Measurements from ENCODE around the gene KLHDC8A. TPM values are rescaled to one million over a fixed set of nuclear protein-coding genes. Genes with fewer than 3 reads are reported as not detected.
A peak's percentile ranks its signal among the peaks of the same experiment; 100 is the strongest.

The KLHDC8A gene
- total and polyA plus RNA-seq, 2 of the 4 experiments (the other 2 are of a cell fraction), result not detected

GRCh38 chr1:205287076-205287475 lies 69.6 kb downstream of the KLHDC8A start (continued):
- TF ChIP-seq ELK1 (IDR thresholded peaks at IDR 0.05; ENCODE audit: borderline replicate concordance, low read depth, low read length) (no peak), FOS (IDR thresholded peaks at IDR 0.05; ENCODE audit: low read depth, low read length) (no peak), CEBPB (IDR thresholded peaks at IDR 0.05; ENCODE audit: low read depth, low read length) (no peak), NFE2L2 (IDR thresholded peaks at IDR 0.05; ENCODE audit: low read depth, low read length) (no peak)

GRCh38 chr1:205286335-205286950 lies 70.3 kb downstream of the KLHDC8A start:
- peak overlapping the region; percentile 67 for H4K91ac ChIP-seq (ENCODE audit: insufficient read depth, low read depth, low read length)
- peak overlapping the region; percentile 26 for H3K18ac ChIP-seq (ENCODE audit: low read depth, low read length)
- no TSS peak for BruUV-seq (replicated peaks)
- H2BK5ac ChIP-seq (ENCODE audit: low read depth, low read length, poor library complexity, severe bottlenecking), result peak overlapping the region; percentile 93
- in situ Hi-C loops (cut with MboI; ENCODE audit: low sequenced_read_pairs), result no loop called here
- H2AFZ ChIP-seq (replicated peaks; ENCODE audit: low read length, poor library complexity), result peak overlapping the region; percentile 82
- H4K20me1 ChIP-seq (ENCODE audit: insufficient read depth, low read length), result no peaks in the 10 kb centered on the region
- intact Hi-C loops (cut with micrococcal nuclease), result no loop called here
- no peak overlapping the region for H3K9ac ChIP-seq (ENCODE audit: low read depth, low read length)
- H4K5ac ChIP-seq (ENCODE audit: low read depth, low read length), result peak overlapping the region; percentile 95
- H2BK15ac ChIP-seq (ENCODE audit: low read depth, low read length), result peak overlapping the region; percentile 69
- peak overlapping the region; percentile 28 to 86 for H4K8ac ChIP-seq (ENCODE audit: low read depth in 2 of 2, low read length in 2 of 2)
- 100% methylated on average over 3 of the region's 9 CpGs; no CpG with 5 or more reads in 1 of the 2 experiments for WGBS, 2 experiments (ENCODE audit: extremely low coverage in 2 of 2, insufficient read length in 1 of 2)
- DNase-seq, result peak; percentile 36
- H3K56ac ChIP-seq (ENCODE audit: extremely low read depth, insufficient read depth, low read length), result peak overlapping the region; percentile 42; the same call in 1 of the 2 replicates
- no peak overlapping the region for H3K4me2 ChIP-seq (ENCODE audit: low read depth, low read length)
- POLR2A ChIA-PET (ENCODE audit: unreplicated experiment), result interaction anchor here (0.6 kb wide), 2 partner anchors 11 to 15 kb away, joined by 3 read pairs; no protein-coding TSS in a partner anchor
- H2AK5ac ChIP-seq (ENCODE audit: low read depth, low read length), result peak overlapping the region; percentile 97
- H3K79me1 ChIP-seq (ENCODE audit: low read depth in 1 of 2, low read length in 2 of 2), result peaks cover 0 to 35% of the 10 kb centered on the region in 2 experiments; a peak in 3 of 4 replicates
- H3K9me3 ChIP-seq (ENCODE audit: control insufficient read depth, insufficient read depth, low read length), result no peaks in the 10 kb centered on the region
- peak overlapping the region; percentile 91 for H3K14ac ChIP-seq (replicated peaks; ENCODE audit: low read depth, low read length)
- H3K4ac ChIP-seq (ENCODE audit: low read depth, low read length), result peak overlapping the region; percentile 92
- peak overlapping the region; percentile 92 for H2BK20ac ChIP-seq (ENCODE audit: low read depth, low read length)
- H3K9me1 ChIP-seq (ENCODE audit: insufficient read depth, low read length), result peaks cover 42% of the 10 kb centered on the region
- CTCF ChIA-PET, result interaction anchor here (0.6 to 1.7 kb wide), 2 partner anchors 13 to 54 kb away, joined by 3 to 4 read pairs; no protein-coding TSS in a partner anchor
- H3K36me3 ChIP-seq (ENCODE audit: control insufficient read depth, insufficient read depth, low read length), result no peaks in the 10 kb centered on the region
- no peak overlapping the region for H3K4me3 ChIP-seq (ENCODE audit: insufficient read depth, low read depth, low read length)
- H2AK9ac ChIP-seq (replicated peaks; ENCODE audit: low read depth, low read length, poor library complexity), result peak overlapping the region; percentile 80
- H3K27ac ChIP-seq (ENCODE audit: insufficient read depth, low read length), result peak overlapping the region; percentile 34
- H3K23ac ChIP-seq (ENCODE audit: low read depth, low read length), result peak overlapping the region; percentile 93; the same call in 1 of the 2 replicates
- peak overlapping the region; percentile 94 for H2BK120ac ChIP-seq (ENCODE audit: low read depth, low read length)
- H3K27me3 ChIP-seq (ENCODE audit: control insufficient read depth, insufficient read depth, low read length), result no peaks in the 10 kb centered on the region
- ATAC-seq (ENCODE audit: low read depth), result no peak
- dilution Hi-C loops (cut with HindIII; ENCODE audit: low sequenced_read_pairs, unreplicated experiment), result no loop called here
- peaks cover 38% of the 10 kb centered on the region for H3K4me1 ChIP-seq (ENCODE audit: control insufficient read depth, insufficient read depth, low read length)
- no peak for TF ChIP-seq RCOR1 (IDR thresholded peaks at IDR 0.05; ENCODE audit: insufficient replicate concordance, low read length)
- no peak for TF ChIP-seq BHLHE40 (IDR thresholded peaks at IDR 0.05; ENCODE audit: low read depth, low read length)
- no peak for TF ChIP-seq POLR2A (IDR thresholded peaks at IDR 0.05; ENCODE audit: low read depth, low read length)
- TF ChIP-seq SMC3 (IDR thresholded peaks at IDR 0.05; ENCODE audit: low read depth, low read length), result no peak
- no peak for TF ChIP-seq FOS (IDR thresholded peaks at IDR 0.05; ENCODE audit: low read depth, low read length)
- no peak for TF ChIP-seq CEBPB (IDR thresholded peaks at IDR 0.05; ENCODE audit: low read depth, low read length)
- no peak for TF ChIP-seq MXI1 (IDR thresholded peaks at IDR 0.05; ENCODE audit: borderline replicate concordance, low read depth, low read length)
- no peak for TF ChIP-seq NFE2L2 (IDR thresholded peaks at IDR 0.05; ENCODE audit: low read depth, low read length)
- no peak for TF ChIP-seq CTCF (conservative IDR thresholded peaks at IDR 0.05; ENCODE audit: low read depth, low read length)
- no peak for TF ChIP-seq RFX5 (IDR thresholded peaks at IDR 0.05; ENCODE audit: low read depth, low read length)
- no peak for TF ChIP-seq USF2 (IDR thresholded peaks at IDR 0.05; ENCODE audit: low read depth, low read length)

Measured in IMR-90 (cell line).